ENCODE results near the gene SLC25A51. TPM values are rescaled to one million over a fixed set of nuclear protein-coding genes. Genes with fewer than 3 reads are reported as not detected.

SLC25A51 gene
- total and polyA plus RNA-seq, 4 donors: 6.2 to 30.1 (median 17.3) TPM

DNA sequence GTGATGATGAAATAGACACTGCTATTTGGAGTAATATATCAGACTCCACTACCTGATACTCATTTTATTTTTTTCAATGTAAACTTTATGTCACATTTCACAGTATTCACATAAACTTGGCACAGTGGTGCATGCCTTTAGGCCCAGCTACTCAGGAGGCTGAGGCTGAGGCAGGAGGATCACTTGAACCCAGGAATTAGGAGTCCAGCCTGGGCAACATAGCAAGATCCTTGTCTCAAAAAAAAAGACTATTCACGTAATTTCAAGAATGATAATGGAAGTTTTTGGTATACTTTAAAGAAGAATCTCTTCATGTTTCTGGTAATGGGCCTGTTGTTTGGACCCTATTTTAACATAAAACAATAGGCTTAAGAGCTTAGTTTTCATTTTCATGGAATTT lies 47.4 kb downstream of the SLC25A51 start:
- WGBS, 2 donors: 92 to 98% methylated on average over 1 of the region's 1 CpG
- Histone ChIP-seq H3K4me3 (no peak overlapping the region), H3K27me3 (ENCODE audit: control insufficient read depth in 3 of 3, insufficient read depth in 3 of 3, low read length in 2 of 3) (no peaks in the 10 kb centered on the region), H3K4me1 (ENCODE audit: control insufficient read depth in 5 of 5, insufficient read depth in 5 of 5, low read length in 5 of 5) (no peaks in the 10 kb centered on the region), H3K27ac (ENCODE audit: low read depth in 1 of 2, low read length in 1 of 2) (no peak overlapping the region), H3K9ac (ENCODE audit: insufficient read depth in 1 of 2, low read length in 2 of 2) (no peak overlapping the region), H3K9me3 (ENCODE audit: control insufficient read depth in 4 of 4, insufficient read depth in 3 of 4, low read length in 3 of 4) (no peaks in the 10 kb centered on the region), H3K36me3 (ENCODE audit: control insufficient read depth in 4 of 4, insufficient read depth in 4 of 4, low read length in 4 of 4) (peaks cover 10 to 21% (median 15%) of the 10 kb centered on the region in 4 donors)
- TF ChIP-seq, protein P1, sequence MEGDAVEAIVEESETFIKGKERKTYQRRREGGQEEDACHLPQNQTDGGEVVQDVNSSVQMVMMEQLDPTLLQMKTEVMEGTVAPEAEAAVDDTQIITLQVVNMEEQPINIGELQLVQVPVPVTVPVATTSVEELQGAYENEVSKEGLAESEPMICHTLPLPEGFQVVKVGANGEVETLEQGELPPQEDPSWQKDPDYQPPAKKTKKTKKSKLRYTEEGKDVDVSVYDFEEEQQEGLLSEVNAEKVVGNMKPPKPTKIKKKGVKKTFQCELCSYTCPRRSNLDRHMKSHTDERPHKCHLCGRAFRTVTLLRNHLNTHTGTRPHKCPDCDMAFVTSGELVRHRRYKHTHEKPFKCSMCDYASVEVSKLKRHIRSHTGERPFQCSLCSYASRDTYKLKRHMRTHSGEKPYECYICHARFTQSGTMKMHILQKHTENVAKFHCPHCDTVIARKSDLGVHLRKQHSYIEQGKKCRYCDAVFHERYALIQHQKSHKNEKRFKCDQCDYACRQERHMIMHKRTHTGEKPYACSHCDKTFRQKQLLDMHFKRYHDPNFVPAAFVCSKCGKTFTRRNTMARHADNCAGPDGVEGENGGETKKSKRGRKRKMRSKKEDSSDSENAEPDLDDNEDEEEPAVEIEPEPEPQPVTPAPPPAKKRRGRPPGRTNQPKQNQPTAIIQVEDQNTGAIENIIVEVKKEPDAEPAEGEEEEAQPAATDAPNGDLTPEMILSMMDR (IDR thresholded peaks at IDR 0.05; ENCODE audit: control extremely low read depth, extremely low read depth): no peak
- no peak for ATAC-seq (ENCODE audit: insufficient read depth, low FRiP score)
- DNase-seq: no peak

DNA sequence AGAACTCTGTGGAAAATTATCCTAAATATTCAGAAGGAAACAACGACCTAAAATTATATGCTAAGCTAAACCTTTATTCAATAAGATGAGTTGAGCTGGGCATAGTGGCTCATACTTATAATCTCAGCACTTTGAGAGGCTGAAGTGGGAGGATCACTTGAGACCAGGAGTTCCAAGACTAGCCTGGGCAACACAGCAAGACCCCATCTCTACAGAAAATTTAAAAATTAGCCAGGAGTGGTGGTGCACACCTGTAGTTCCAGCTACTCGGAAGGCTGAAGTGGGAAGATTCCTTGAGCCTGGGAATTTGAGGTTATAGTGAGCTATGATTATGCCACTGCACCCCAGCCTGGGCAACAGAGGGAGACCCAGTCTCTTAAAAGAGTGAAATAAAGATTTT lies 51.7 kb downstream of the SLC25A51 start:
- no peak overlapping the region for H3K27ac ChIP-seq (ENCODE audit: low read depth in 1 of 2, low read length in 1 of 2)
- DNase-seq: no peak
- H3K9me3 ChIP-seq (ENCODE audit: control insufficient read depth in 4 of 4, insufficient read depth in 3 of 4, low read length in 3 of 4): no peaks in the 10 kb centered on the region
- ATAC-seq (ENCODE audit: insufficient read depth, low FRiP score): no peak
- H3K36me3 ChIP-seq (ENCODE audit: control insufficient read depth in 4 of 4, insufficient read depth in 4 of 4, low read length in 4 of 4): peaks cover 0 to 3% (median 3%) of the 10 kb centered on the region in 4 donors
- WGBS, 2 donors: 96 to 98% methylated on average over 2 of the region's 2 CpGs
- no peaks in the 10 kb centered on the region for H3K4me1 ChIP-seq (ENCODE audit: control insufficient read depth in 5 of 5, insufficient read depth in 5 of 5, low read length in 5 of 5)
- TF ChIP-seq, protein P1 (IDR thresholded peaks at IDR 0.05; ENCODE audit: control extremely low read depth, extremely low read depth): no peak
- no peak overlapping the region for H3K4me3 ChIP-seq
- no peaks in the 10 kb centered on the region for H3K27me3 ChIP-seq (ENCODE audit: control insufficient read depth in 3 of 3, insufficient read depth in 3 of 3, low read length in 2 of 3)
- no peak overlapping the region for H3K9ac ChIP-seq (ENCODE audit: insufficient read depth in 1 of 2, low read length in 2 of 2)

- H3K9ac ChIP-seq (ENCODE audit: insufficient read depth in 1 of 2, low read length in 2 of 2): no peak overlapping the region
- DNase-seq (no peak), ATAC-seq (ENCODE audit: insufficient read depth, low FRiP score) (no peak)
- peaks cover 0 to 4% (median 0%) of the 10 kb centered on the region in 5 donors for H3K4me1 ChIP-seq (ENCODE audit: control insufficient read depth in 5 of 5, insufficient read depth in 5 of 5, low read length in 5 of 5)
- 96 to 97% methylated on average over 4 of the region's 4 CpGs for WGBS, 2 donors
- peaks cover 0 to 7% (median 1%) of the 10 kb centered on the region in 4 donors for H3K36me3 ChIP-seq (ENCODE audit: control insufficient read depth in 4 of 4, insufficient read depth in 4 of 4, low read length in 4 of 4)
- H3K9me3 ChIP-seq (ENCODE audit: control insufficient read depth in 4 of 4, insufficient read depth in 3 of 4, low read length in 3 of 4): no peaks in the 10 kb centered on the region
- TF ChIP-seq, protein P1 (IDR thresholded peaks at IDR 0.05; ENCODE audit: control extremely low read depth, extremely low read depth): no peak
- no peak overlapping the region for H3K27ac ChIP-seq (ENCODE audit: low read depth in 1 of 2, low read length in 1 of 2)
- H3K4me3 ChIP-seq: no peak overlapping the region
- no peaks in the 10 kb centered on the region for H3K27me3 ChIP-seq (ENCODE audit: control insufficient read depth in 3 of 3, insufficient read depth in 3 of 3, low read length in 2 of 3)
These were observed 63.2 kb downstream of the SLC25A51 start for GRCh38 chr9:37840560-37841194.

Data from lung (tissue), 12 donors.